Transverse colon (tissue), 4 donors: Measurements from ENCODE around the gene ENOX1.

Experiments used
- EP300 ChIP-seq: sonication (generic); formaldehyde crosslinking; IDR thresholded peaks from one replicate; pipeline ENCODE4 v1.6.1; 2017; ENCODE audit warnings: antibody characterized with exemption, low read depth
- POLR2A ChIP-seq: fragments of 450-650 bp; IDR thresholded peaks from one replicate; pipeline ENCODE4 v1.6.1; 2016; ENCODE audit warnings: antibody characterized with exemption, mild to moderate bottlenecking, moderate library complexity
- POLR2AphosphoS5 ChIP-seq, 3 donors: sonication (generic); formaldehyde crosslinking; IDR thresholded peaks; one replicate each; pipeline ENCODE4 v1.6.1; 2016; ENCODE audit warnings: antibody characterized with exemption in 3 of 3
- TF ChIP-seq, protein P1 (sequence below), 5 experiments: fragments of 200-600 bp in 3 of 5; fragments of 450-650 bp in 2 of 5; sonication (generic) in 3 of 5; IDR thresholded peaks; 1 replicate in 2 of 5; 2 replicates in 3 of 5; pipeline ENCODE4 v1.5.1; 2016 to 2017; ENCODE audit warnings: antibody characterized with exemption in 5 of 5, inconsistent platforms in 3 of 5, mild to moderate bottlenecking in 2 of 5, moderate library complexity in 1 of 5

DNA sequence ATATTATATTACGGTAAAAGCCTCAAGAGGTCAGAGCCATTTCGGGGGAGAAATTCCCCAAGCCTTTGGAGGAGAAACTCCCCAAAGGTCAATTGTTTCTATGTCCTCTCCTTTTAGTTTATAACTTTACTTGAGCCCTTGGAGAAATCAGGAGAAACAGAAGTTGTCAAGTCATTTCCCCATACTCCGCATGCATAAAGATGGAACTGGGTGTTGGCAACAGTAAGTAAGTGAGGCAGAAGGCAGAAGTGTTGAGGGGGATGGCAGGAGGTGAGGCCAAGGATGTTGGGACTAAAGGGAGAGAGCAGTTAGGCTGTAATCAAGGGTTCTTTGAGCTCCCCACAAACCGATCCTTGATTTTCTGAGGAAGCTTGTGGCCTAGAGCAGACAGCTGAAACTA is 307.9 kb downstream of the ENOX1 start:
- TF ChIP-seq, protein P1, sequence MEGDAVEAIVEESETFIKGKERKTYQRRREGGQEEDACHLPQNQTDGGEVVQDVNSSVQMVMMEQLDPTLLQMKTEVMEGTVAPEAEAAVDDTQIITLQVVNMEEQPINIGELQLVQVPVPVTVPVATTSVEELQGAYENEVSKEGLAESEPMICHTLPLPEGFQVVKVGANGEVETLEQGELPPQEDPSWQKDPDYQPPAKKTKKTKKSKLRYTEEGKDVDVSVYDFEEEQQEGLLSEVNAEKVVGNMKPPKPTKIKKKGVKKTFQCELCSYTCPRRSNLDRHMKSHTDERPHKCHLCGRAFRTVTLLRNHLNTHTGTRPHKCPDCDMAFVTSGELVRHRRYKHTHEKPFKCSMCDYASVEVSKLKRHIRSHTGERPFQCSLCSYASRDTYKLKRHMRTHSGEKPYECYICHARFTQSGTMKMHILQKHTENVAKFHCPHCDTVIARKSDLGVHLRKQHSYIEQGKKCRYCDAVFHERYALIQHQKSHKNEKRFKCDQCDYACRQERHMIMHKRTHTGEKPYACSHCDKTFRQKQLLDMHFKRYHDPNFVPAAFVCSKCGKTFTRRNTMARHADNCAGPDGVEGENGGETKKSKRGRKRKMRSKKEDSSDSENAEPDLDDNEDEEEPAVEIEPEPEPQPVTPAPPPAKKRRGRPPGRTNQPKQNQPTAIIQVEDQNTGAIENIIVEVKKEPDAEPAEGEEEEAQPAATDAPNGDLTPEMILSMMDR (IDR thresholded peaks at IDR 0.05), result no peak
- TF ChIP-seq EP300 (no peak), POLR2AphosphoS5 (IDR thresholded peaks at IDR 0.05) (no peak), POLR2A (no peak)
